HepG2 (cell line): ENCODE measurements around the gene SLC5A10. TPM values are rescaled to one million over a fixed set of nuclear protein-coding genes. Genes with fewer than 3 reads are reported as not detected.

Experiments used
- ARNT ChIP-seq: fragments of 450-650 bp; IDR thresholded peaks from 2 replicates; pipeline ENCODE4 v1.6.1; 2017
- ARNTL ChIP-seq: sonication (generic); formaldehyde crosslinking; IDR thresholded peaks from 2 replicates; pipeline ENCODE4 v1.4.0; 2020; ENCODE audit warnings: mild to moderate bottlenecking, missing genetic modification reagents
- GATAD1 ChIP-seq: IDR thresholded peaks from 2 replicates; pipeline ENCODE4 v1.6.1; 2016; ENCODE audit warnings: missing genetic modification reagents, missing compliant biosample characterization
- IKZF1 ChIP-seq: fragments of 450-650 bp; IDR thresholded peaks from 2 replicates; pipeline ENCODE4 v1.7.1; 2016
- RCOR2 ChIP-seq: IDR thresholded peaks from 2 replicates; pipeline ENCODE4 v1.6.1; 2016; ENCODE audit warnings: missing biosample characterization, missing genetic modification reagents
- REXO4 ChIP-seq: sonication (generic); formaldehyde crosslinking; IDR thresholded peaks from 2 replicates; pipeline ENCODE4 v1.8.0; 2022; ENCODE audit warnings: missing genetic modification reagents, mild to moderate bottlenecking, borderline replicate concordance
- RNF2 ChIP-seq: fragments of 450-650 bp; conservative IDR thresholded peaks from 2 replicates; pipeline ENCODE4 v1.6.1; 2016; ENCODE audit warnings: low read depth
- SNRNP70 ChIP-seq: fragments of 200-400 bp; formaldehyde crosslinking; IDR thresholded peaks from 2 replicates; pipeline ENCODE4 v1.6.1; 2017; ENCODE audit warnings: mild to moderate bottlenecking, low read depth, low read length, moderate library complexity
- SOX5 ChIP-seq: IDR thresholded peaks from 2 replicates; pipeline ENCODE4 v1.6.1; 2016; ENCODE audit warnings: borderline replicate concordance
- TCF12 ChIP-seq, 2 experiments: fragments of 450-650 bp in 1 of 2; sonication (generic) in 1 of 2; formaldehyde crosslinking in 1 of 2; IDR thresholded peaks; 2 replicates each; pipeline versions ENCODE4 v1.6.1 to v1.8.0; 2017 to 2022; ENCODE audit warnings: antibody characterized with exemption in 1 of 2, mild to moderate bottlenecking in 1 of 2, missing genetic modification reagents in 1 of 2, moderate library complexity in 1 of 2
- XRCC5 ChIP-seq: fragments of 200-400 bp; formaldehyde crosslinking; optimal IDR thresholded peaks from 2 replicates; pipeline ENCODE3; 2017; ENCODE audit warnings: mild to moderate bottlenecking, low read length
- ZNF121 ChIP-seq: sonication (generic); formaldehyde crosslinking; IDR thresholded peaks from 2 replicates; pipeline ENCODE4 v1.5.0; 2020; ENCODE audit warnings: mild to moderate bottlenecking, missing genetic modification reagents
- ZNF138 ChIP-seq: sonication (generic); formaldehyde crosslinking; IDR thresholded peaks from 2 replicates; pipeline ENCODE4 v1.5.0; 2020; ENCODE audit warnings: mild to moderate bottlenecking, low read depth, missing genetic modification reagents
- ZNF235 ChIP-seq: sonication (generic); formaldehyde crosslinking; IDR thresholded peaks from 2 replicates; pipeline ENCODE4 v1.8.1; 2023; ENCODE audit warnings: mild to moderate bottlenecking, missing genetic modification reagents, borderline replicate concordance
- ZNF546 ChIP-seq: sonication (generic); formaldehyde crosslinking; conservative IDR thresholded peaks from 2 replicates; pipeline ENCODE4 v1.8.1; 2023; ENCODE audit warnings: mild to moderate bottlenecking, missing genetic modification reagents
- ZNF607 ChIP-seq: sonication (generic); formaldehyde crosslinking; IDR thresholded peaks from 2 replicates; pipeline ENCODE4 v1.5.1; 2020; ENCODE audit warnings: missing genetic modification reagents, mild to moderate bottlenecking, borderline replicate concordance
- ZNF678 ChIP-seq: sonication (generic); formaldehyde crosslinking; IDR thresholded peaks from 2 replicates; pipeline ENCODE4 v1.4.0; 2020; ENCODE audit warnings: mild to moderate bottlenecking, missing genetic modification reagents
- ZNF775 ChIP-seq: sonication (generic); formaldehyde crosslinking; IDR thresholded peaks from 2 replicates; pipeline ENCODE4 v1.4.0; 2020; ENCODE audit warnings: missing genetic modification reagents, mild to moderate bottlenecking, moderate library complexity, borderline replicate concordance
- polyA plus RNA-seq, 8 experiments: library from polyadenylated mRNA; depleted of rRNA in 3 of 8; stranded (reverse) in 7 of 8; unstranded in 1 of 8; fragments of >200 nt; fragmentation: Illumina TruSeq in 4 of 8; extraction: Trizol in 4 of 8; gene quantifications; 2 replicates each; pipeline versions ENCODE4 v1.2.1 to v1.2.3, GENCODE V29; 2011 to 2016; ENCODE audit warnings: low read depth in 4 of 8, missing spikeins in 1 of 8, mixed read lengths in 1 of 8; ENCODE audit not compliant: insufficient read depth in 1 of 8
- total RNA-seq, 5 experiments: library from RNA; depleted of rRNA; stranded (reverse); fragments of >200 nt; fragmentation: Illumina TruSeq; extraction: Trizol; gene quantifications; 2 replicates each; pipeline ENCODE4 v1.2.3, GENCODE V29; 2016; ENCODE audit warnings: low read depth in 1 of 5
- TF ChIP-seq, protein P1 (sequence below): sonication (generic); formaldehyde crosslinking; IDR thresholded peaks from 2 replicates; pipeline ENCODE4 v1.4.0; 2020; ENCODE audit warnings: mild to moderate bottlenecking, missing genetic modification reagents
- TF ChIP-seq, protein P2 (sequence below): sonication (generic); formaldehyde crosslinking; IDR thresholded peaks from 2 replicates; pipeline ENCODE4 v1.8.0; 2022; ENCODE audit warnings: mild to moderate bottlenecking, missing genetic modification reagents, moderate library complexity
- TF ChIP-seq, protein P3 (sequence below): sonication (generic); formaldehyde crosslinking; conservative IDR thresholded peaks from 2 replicates; pipeline ENCODE4 v1.5.0; 2020; ENCODE audit warnings: missing genetic modification reagents
- TF ChIP-seq, protein P4 (sequence below): sonication (generic); formaldehyde crosslinking; IDR thresholded peaks from 2 replicates; pipeline ENCODE4 v1.5.0; 2020; ENCODE audit warnings: mild to moderate bottlenecking, missing genetic modification reagents, borderline replicate concordance
- TF ChIP-seq, protein P5 (sequence below): fragments of 450-650 bp; IDR thresholded peaks from 2 replicates; pipeline ENCODE4 v1.6.1; 2017

The SLC5A10 gene
- total and polyA plus RNA-seq, 2 of the 13 experiments (the other 11 are each of a cell fraction or from before 2014, with no cell fraction given): 0.05 TPM; not detected in 1

DNA sequence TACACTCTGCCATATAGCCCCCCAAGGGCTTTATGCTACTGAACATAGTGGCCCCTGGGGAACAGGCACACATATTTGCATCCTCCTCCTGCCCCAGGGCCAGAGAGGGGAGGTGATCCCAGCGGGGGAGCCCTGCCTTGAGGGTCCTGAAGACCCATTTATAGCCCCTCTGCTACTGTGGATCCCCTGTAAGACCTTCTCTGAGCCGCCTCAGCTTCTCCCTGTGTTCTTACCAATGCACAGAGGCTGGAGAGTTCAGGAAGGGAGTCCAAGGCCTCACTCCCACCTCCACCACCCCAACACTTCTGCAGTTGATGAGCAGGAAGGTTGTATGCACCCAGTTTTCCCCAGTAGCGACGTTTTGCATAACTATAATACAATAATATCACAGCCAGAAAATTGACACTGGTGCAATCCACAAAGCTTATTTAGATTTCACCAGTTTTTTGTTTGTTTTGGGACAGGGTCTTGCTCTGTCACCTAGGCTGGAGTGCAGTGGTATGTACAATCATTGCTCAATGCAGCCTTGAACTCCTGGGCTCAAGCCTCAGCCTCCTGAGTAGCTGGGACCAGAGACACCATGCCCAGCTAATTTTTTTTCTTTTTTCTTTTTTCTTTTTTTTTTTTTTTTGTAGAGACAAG, 53.9 kb downstream of the SLC5A10 start (continued):
- TF ChIP-seq SNRNP70: no peak
- TF ChIP-seq IKZF1: no peak
- peak; percentile 81; the same call in 1 of the 2 replicates for TF ChIP-seq SOX5 (CRISPR knock-in tag)
- TF ChIP-seq, protein P1, sequence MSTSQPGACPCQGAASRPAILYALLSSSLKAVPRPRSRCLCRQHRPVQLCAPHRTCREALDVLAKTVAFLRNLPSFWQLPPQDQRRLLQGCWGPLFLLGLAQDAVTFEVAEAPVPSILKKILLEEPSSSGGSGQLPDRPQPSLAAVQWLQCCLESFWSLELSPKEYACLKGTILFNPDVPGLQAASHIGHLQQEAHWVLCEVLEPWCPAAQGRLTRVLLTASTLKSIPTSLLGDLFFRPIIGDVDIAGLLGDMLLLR (CRISPR knock-in tag): no peak
- no peak for TF ChIP-seq ZNF775 (CRISPR knock-in tag)
- TF ChIP-seq ZNF546: no peak
- no peak for TF ChIP-seq ZNF678 (CRISPR knock-in tag)
- TF ChIP-seq ZNF121 (CRISPR knock-in tag): no peak
- no peak for TF ChIP-seq ZNF235 (CRISPR knock-in tag)
- no peak for TF ChIP-seq ZNF607
- TF ChIP-seq TCF12 (IDR thresholded peaks at IDR 0.05): no peak
- TF ChIP-seq TCF12 (CRISPR knock-in tag; IDR thresholded peaks at IDR 0.05): no peak
- TF ChIP-seq RNF2: no peak
- TF ChIP-seq, protein P2, sequence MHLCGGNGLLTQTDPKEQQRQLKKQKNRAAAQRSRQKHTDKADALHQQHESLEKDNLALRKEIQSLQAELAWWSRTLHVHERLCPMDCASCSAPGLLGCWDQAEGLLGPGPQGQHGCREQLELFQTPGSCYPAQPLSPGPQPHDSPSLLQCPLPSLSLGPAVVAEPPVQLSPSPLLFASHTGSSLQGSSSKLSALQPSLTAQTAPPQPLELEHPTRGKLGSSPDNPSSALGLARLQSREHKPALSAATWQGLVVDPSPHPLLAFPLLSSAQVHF (CRISPR knock-in tag): no peak
- TF ChIP-seq XRCC5: no peak
- TF ChIP-seq GATAD1 (CRISPR knock-in tag): no peak
- TF ChIP-seq, protein P3, sequence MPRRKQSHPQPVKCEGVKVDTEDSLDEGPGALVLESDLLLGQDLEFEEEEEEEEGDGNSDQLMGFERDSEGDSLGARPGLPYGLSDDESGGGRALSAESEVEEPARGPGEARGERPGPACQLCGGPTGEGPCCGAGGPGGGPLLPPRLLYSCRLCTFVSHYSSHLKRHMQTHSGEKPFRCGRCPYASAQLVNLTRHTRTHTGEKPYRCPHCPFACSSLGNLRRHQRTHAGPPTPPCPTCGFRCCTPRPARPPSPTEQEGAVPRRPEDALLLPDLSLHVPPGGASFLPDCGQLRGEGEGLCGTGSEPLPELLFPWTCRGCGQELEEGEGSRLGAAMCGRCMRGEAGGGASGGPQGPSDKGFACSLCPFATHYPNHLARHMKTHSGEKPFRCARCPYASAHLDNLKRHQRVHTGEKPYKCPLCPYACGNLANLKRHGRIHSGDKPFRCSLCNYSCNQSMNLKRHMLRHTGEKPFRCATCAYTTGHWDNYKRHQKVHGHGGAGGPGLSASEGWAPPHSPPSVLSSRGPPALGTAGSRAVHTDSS (CRISPR knock-in tag): 0 out of 2 replicates have a peak, but pooled peaks have one; percentile 45
- TF ChIP-seq, protein P4, sequence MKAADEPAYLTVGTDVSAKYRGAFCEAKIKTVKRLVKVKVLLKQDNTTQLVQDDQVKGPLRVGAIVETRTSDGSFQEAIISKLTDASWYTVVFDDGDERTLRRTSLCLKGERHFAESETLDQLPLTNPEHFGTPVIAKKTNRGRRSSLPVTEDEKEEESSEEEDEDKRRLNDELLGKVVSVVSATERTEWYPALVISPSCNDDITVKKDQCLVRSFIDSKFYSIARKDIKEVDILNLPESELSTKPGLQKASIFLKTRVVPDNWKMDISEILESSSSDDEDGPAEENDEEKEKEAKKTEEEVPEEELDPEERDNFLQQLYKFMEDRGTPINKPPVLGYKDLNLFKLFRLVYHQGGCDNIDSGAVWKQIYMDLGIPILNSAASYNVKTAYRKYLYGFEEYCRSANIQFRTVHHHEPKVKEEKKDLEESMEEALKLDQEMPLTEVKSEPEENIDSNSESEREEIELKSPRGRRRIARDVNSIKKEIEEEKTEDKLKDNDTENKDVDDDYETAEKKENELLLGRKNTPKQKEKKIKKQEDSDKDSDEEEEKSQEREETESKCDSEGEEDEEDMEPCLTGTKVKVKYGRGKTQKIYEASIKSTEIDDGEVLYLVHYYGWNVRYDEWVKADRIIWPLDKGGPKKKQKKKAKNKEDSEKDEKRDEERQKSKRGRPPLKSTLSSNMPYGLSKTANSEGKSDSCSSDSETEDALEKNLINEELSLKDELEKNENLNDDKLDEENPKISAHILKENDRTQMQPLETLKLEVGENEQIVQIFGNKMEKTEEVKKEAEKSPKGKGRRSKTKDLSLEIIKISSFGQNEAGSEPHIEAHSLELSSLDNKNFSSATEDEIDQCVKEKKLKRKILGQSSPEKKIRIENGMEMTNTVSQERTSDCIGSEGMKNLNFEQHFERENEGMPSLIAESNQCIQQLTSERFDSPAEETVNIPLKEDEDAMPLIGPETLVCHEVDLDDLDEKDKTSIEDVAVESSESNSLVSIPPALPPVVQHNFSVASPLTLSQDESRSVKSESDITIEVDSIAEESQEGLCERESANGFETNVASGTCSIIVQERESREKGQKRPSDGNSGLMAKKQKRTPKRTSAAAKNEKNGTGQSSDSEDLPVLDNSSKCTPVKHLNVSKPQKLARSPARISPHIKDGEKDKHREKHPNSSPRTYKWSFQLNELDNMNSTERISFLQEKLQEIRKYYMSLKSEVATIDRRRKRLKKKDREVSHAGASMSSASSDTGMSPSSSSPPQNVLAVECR: peak; percentile 48; the same call in 1 of the 2 replicates
- TF ChIP-seq, protein P5, sequence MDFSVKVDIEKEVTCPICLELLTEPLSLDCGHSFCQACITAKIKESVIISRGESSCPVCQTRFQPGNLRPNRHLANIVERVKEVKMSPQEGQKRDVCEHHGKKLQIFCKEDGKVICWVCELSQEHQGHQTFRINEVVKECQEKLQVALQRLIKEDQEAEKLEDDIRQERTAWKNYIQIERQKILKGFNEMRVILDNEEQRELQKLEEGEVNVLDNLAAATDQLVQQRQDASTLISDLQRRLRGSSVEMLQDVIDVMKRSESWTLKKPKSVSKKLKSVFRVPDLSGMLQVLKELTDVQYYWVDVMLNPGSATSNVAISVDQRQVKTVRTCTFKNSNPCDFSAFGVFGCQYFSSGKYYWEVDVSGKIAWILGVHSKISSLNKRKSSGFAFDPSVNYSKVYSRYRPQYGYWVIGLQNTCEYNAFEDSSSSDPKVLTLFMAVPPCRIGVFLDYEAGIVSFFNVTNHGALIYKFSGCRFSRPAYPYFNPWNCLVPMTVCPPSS: no peak
- TF ChIP-seq RCOR2 (CRISPR knock-in tag): peak; percentile 55; the same call in 1 of the 2 replicates
- TF ChIP-seq ARNTL (CRISPR knock-in tag): peak; percentile 60; the same call in 1 of the 2 replicates
- TF ChIP-seq ARNT: no peak
- TF ChIP-seq REXO4 (CRISPR knock-in tag): no peak
- TF ChIP-seq ZNF138 (CRISPR knock-in tag): no peak
